Type B pancreatic cell (in vitro differentiated cells): ENCODE results near the gene DGKI. TPM values are rescaled to one million over a fixed set of nuclear protein-coding genes. Genes with fewer than 3 reads are reported as not detected.

Experiments used
- DNase-seq: peaks from one replicate; pipeline ENCODE4 v3.0.0; 2021; ENCODE audit warnings: mixed read lengths; ENCODE audit not compliant: unreplicated experiment; ENCODE audit errors: extremely low spot score
- H3K27ac Mint-ChIP-seq: 2 replicates; pipeline ENCODE4 v1.8.0; 2021; ENCODE audit warnings: mild to moderate bottlenecking, mixed read lengths
- H3K27me3 Mint-ChIP-seq: 2 replicates; pipeline ENCODE4 v1.8.0; 2021; ENCODE audit warnings: mixed read lengths
- H3K36me3 Mint-ChIP-seq: 2 replicates; pipeline ENCODE4 v1.8.0; 2021; ENCODE audit warnings: mixed read lengths
- H3K4me1 Mint-ChIP-seq: one replicate; pipeline ENCODE4 v1.8.0; 2021; ENCODE audit warnings: mixed read lengths; ENCODE audit not compliant: unreplicated experiment
- H3K4me3 Mint-ChIP-seq: 2 replicates; pipeline ENCODE4 v1.8.0; 2021; ENCODE audit warnings: mild to moderate bottlenecking, mixed read lengths
- H3K9me3 Mint-ChIP-seq: 2 replicates; pipeline ENCODE4 v1.8.0; 2021; ENCODE audit warnings: mixed read lengths
- CTCF ChIP-seq: fragments of 200-600 bp; sonication (generic); conservative IDR thresholded peaks from 2 replicates; pipeline ENCODE4 v1.5.0; 2021; ENCODE audit warnings: antibody characterized with exemption, mild to moderate bottlenecking
- total RNA-seq: library from RNA; stranded (reverse); gene quantifications from 2 replicates; pipeline ENCODE4 v1.2.1, GENCODE V29; 2021; ENCODE audit warnings: low replicate concordance

DGKI gene
- total RNA-seq, 1 donor from 2014 or later: 2.8 TPM

DNA sequence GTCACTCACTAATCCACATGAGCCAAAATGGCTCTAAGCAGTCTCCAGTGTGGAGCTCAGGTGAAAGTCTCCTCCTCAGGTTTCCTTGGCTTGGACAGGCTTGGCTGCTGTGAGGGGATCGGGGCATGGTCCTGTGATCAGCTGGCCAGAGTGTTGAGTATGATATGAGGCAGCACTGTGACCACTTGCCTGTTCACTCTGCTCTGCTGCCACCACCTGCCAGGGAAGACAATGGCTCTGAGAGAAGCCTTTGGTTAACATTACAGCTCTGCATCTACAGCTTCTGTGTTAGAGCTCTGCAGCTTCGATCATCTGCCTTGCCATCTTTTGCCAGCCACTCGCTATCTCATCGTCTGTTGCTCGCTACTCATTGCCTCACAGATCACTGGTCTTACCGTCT is 483.1 kb downstream of the DGKI start:
- Mint-ChIP-seq H3K4me3 (no peak overlapping the region), H3K4me1 (no peaks in the 10 kb centered on the region), H3K27me3 (no peaks in the 10 kb centered on the region), H3K36me3 (peaks cover 3% of the 10 kb centered on the region), H3K27ac (no peak overlapping the region), H3K9me3 (peaks cover 32% of the 10 kb centered on the region)
- TF ChIP-seq CTCF: no peak
- no peak for DNase-seq

DNA sequence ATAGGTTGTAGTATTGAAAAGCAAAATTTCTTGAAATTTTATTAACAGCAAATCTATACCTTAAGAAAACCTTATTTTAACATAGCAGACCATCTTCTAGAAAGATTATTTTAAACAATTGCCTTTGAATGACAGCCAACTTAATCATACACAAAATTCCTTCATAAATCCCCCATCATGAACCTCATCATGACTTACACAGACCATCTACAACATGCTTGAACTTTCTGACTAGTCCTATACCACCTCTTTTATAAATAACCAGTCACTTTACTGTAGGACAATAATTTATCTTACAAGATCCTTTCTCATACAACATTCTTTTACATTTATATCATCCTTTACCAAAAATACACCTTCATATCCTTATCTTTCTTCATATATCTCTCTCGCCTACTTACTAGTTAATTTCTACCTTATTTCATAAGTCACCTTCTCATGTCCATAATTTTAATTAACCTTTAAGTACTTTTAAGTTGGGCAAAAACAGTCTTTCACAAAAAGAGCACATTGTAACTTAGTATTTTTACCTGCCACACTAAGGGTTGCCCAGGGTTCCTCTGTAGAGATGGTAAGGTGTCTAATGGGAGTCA is 486.6 kb downstream of the DGKI start:
- Mint-ChIP-seq H3K36me3 (peaks cover 3% of the 10 kb centered on the region), H3K9me3 (peaks cover 31% of the 10 kb centered on the region), H3K27ac (no peak overlapping the region), H3K4me3 (no peak overlapping the region), H3K27me3 (no peaks in the 10 kb centered on the region), H3K4me1 (no peaks in the 10 kb centered on the region)
- no peak for TF ChIP-seq CTCF
- DNase-seq: no peak

DNA sequence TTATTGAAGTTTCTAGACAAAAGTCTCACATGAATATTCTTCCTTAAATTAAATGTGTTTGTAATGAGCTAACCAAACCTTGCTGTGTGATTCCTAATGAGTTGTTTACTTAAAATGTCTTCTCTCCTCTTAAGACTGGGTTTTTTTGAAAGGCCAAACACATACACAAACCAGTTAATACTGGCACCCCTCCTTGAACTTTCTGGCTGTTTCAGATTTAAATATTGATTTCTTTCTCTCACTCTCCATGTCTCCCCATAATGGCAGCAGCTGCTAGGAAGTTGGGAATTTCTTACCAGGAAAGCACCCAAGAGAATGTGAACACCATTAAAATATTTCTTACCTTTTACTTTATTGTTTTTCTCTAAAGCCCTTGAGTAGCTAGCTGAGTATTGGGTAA is 491.8 kb downstream of the DGKI start:
- TF ChIP-seq CTCF: no peak
- Mint-ChIP-seq H3K4me3 (no peak overlapping the region), H3K27ac (no peak overlapping the region), H3K4me1 (no peaks in the 10 kb centered on the region), H3K9me3 (peaks cover 5% of the 10 kb centered on the region), H3K36me3 (no peaks in the 10 kb centered on the region), H3K27me3 (no peaks in the 10 kb centered on the region)
- no peak for DNase-seq

GRCh38 chr7:137354396-137354795 is 492.4 kb downstream of the DGKI start:
- no peak overlapping the region for H3K27ac Mint-ChIP-seq
- H3K4me1 Mint-ChIP-seq: no peaks in the 10 kb centered on the region
- H3K9me3 Mint-ChIP-seq: peaks cover 4% of the 10 kb centered on the region
- H3K27me3 Mint-ChIP-seq: no peaks in the 10 kb centered on the region
- no peak for TF ChIP-seq CTCF
- DNase-seq: no peak
- H3K36me3 Mint-ChIP-seq: no peaks in the 10 kb centered on the region
- no peak overlapping the region for H3K4me3 Mint-ChIP-seq

GRCh38 chr7:137351941-137352340 is 494.8 kb downstream of the DGKI start:
- no peaks in the 10 kb centered on the region for H3K4me1 Mint-ChIP-seq
- DNase-seq: no peak
- no peak for TF ChIP-seq CTCF
- H3K4me3 Mint-ChIP-seq: no peak overlapping the region
- H3K36me3 Mint-ChIP-seq: no peaks in the 10 kb centered on the region
- peaks cover 1% of the 10 kb centered on the region for H3K27me3 Mint-ChIP-seq
- no peak overlapping the region for H3K27ac Mint-ChIP-seq
- no peaks in the 10 kb centered on the region for H3K9me3 Mint-ChIP-seq
